HG02623 (cell line): ENCODE data around the gene ELL3.
"Not testable (repeated sequence)": the region's sequence is repeated elsewhere in the genome, so short reads cannot be mapped to it uniquely, and the experiment has no call there.

ENCODE experiments used
- ATAC-seq: cut with Tn5 transposase; IDR thresholded peaks from one replicate; pipeline ENCODE4 v1.9.1; 2021; ENCODE audit warnings: moderate library complexity; ENCODE audit not compliant: unreplicated experiment

ELL3 gene

GRCh38 chr15:43776718-43777266 lies at the start of gene ELL3:
Gene ELL3, minus strand, starts transcription at chr15:43776966. Its CDS starts 65 bp downstream, at chr15:43776901.
- peak; percentile 36 for ATAC-seq

DNA sequence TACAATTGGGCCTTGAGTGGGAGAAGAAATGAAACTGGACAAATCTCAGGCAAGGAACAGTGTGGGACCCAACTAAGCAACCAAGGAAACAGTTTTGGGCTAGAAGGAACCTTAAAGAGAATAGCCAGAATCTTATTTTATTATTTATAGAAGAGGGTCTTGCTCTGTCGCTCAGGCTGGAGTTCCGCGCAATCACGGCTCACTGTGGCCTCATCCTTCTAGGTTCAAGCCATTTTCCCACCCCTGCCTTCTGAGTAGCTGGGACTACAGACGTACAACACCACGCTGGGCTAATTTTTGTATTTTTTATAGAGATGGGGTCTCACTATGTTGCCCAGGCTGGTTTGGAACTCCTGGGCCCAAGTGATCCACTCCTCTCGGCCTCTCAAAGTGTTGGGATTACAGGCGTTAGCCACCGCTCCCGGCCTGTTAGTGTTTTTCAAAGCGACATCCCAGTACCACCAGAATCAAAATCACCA lies 49.3 kb upstream of the ELL3 start:
- no peak for ATAC-seq

- ATAC-seq = not testable (repeated sequence)
Observed at GRCh38 chr15:43825305-43825704, 48.5 kb upstream of the ELL3 start.

DNA sequence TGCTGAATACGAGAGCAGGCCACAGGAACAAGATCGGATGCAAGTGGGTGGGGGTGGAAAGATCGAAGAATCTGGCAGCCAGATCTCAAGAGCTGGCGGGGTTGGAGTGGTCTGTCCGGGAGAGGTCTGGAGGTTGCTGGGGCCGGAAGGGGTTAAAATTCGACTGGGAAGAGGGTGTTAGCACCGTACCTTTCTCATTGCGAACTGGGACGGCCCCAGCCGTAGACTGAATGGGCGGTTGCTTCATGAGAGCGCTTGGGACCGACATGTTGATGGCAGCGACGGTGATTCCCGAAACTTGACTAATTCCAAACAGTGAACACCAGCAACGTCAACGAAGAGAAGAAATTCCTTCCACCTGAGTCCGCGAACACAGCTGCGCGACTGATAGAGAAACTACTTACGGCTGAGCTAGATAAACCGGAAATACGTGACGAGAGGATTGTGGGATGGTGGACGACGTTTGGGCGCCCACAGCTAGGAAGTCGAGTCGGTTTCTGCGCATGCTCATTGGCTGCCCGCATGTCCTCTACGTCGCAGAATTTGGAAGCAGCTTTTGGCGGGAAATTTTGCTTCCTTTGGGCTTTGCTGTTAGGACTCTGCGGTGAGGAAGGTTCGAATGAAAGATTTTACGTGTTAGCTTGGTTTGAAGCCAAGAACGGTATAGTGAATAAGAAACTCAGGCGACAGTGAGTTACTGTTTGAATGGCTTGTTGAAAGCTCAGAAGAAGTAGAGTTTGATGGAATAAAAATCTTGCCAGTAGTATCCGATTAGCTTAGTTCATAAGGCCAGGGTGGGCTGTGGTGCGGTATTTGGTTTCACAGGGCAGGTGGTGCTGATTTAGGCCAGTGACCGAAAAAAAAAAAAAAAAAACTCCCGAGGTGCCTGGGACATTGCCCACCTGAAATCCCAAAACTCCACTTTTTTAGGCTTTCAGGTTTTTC lies 47.8 kb upstream of the ELL3 start, which contains the start of gene MFAP1:
TSS of gene MFAP1 (minus strand) at position 389 of the 945 bp plus-strand sequence. CDS start at position 268, 121 bp downstream.
- peak; percentile 67 for ATAC-seq

DNA sequence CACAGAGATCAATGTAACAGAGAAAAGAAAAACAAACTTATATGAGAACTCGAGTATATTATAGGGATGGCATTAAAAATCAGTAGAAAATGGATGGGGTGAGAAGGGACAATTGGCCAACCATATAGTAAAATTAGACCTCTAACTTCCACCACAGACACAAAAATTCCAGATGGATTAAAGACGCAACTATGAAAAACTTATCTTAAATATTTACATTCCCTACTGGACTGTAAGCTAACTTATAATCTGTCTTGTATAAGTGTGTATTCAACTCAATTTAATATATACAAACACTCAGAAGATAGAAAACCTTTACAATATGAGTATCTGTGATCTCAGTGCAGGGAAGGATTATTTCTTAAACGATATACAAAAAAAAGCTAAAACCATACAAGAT lies 44.7 kb upstream of the ELL3 start:
- ATAC-seq = no peak

DNA sequence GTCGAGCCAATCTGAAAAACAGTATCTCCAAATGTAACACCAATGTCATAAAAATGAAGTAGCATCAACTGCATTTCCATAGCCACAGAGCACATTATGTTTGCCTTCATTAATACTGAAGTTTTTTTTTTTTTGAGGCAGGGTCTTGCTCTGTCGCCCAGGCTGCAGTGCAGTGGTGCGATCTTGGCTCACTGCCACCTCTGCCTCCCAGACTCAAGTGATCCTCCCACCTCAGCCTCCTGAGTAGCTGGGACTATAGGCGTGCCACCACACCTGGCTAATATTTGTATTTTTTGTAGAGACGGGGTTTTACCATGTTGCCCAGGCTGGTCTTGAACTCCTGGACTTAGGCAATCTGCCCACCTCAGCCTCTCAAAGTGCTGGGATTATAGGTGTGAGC lies 38.3 kb upstream of the ELL3 start:
- not testable (repeated sequence) for ATAC-seq

GRCh38 chr15:43808960-43809678 lies 32.4 kb upstream of the ELL3 start:
- peak; percentile 61 for ATAC-seq

- no peak for ATAC-seq
Observed at GRCh38 chr15:43808435-43808950, 31.7 kb upstream of the ELL3 start.

- not testable (repeated sequence) for ATAC-seq
Observed at GRCh38 chr15:43802676-43803075, 25.9 kb upstream of the ELL3 start.

- peak; percentile 86 for ATAC-seq
Observed at GRCh38 chr15:43800286-43801141, 23.7 kb upstream of the ELL3 start, which contains the start of gene HYPK. Gene HYPK, plus strand, starts transcription at chr15:43800599. Its CDS starts 24 bp downstream, at chr15:43800623.

DNA sequence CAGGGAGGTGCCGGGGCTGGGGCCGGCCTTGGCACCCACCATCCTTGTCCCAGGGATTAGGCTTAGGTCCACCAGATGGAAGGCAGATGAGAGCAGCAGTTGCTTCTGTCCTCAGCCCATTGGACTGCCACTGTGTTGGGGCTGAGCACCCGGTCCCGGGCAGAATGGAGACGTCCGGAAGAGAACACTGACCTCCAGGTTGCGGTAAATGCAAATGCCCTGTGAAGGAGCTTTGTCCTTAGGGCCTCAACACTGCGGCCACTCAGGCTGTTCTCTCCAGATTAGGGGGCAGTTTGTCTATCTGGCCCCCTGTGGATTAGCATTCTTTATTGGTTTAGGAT lies 23.1 kb upstream of the ELL3 start, which contains the start of gene SERINC4:
TSS of gene SERINC4 (minus strand) at position 276 of the 341 bp plus-strand sequence. CDS start at position 42, 234 bp downstream.
- no peak for ATAC-seq

DNA sequence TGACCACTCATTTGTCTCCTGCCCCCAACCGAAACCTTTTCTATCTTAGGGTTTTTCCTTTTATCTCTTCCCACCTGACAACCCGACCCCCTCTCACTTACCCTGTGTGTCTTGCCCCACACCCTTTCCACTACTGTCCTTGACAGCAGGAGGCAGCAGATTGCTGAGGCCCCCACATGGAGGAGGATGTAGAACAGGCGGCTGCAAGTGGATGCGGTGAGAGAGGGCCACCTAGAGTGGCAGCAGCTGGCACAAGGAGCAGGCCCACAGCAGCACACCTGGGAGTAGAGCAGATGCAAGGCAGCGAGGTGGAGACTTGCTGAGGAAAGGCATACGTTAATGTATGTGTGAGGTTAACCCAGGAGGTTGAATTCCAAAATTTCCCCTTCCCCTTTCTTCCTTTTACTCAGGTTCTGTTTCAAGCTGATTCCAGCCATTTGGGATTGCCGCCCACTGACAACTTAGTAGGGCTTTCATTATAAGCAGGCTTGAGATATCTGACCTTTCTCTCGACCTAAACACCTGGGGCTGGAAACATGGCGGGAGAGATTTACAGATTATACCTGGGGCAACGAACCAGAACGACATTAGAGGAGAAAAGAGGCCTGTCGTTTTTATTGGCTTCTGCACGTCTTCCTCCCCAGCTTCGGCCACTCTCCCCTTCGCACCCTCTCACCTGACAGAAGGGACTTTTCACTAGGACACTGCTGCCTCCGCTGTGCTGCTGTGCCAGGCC lies 22.6 kb upstream of the ELL3 start:
- ATAC-seq = no peak

- no peak for ATAC-seq
Observed at GRCh38 chr15:43796566-43796965, 19.8 kb upstream of the ELL3 start.

- ATAC-seq = no peak
Observed at GRCh38 chr15:43795997-43796396, 19.2 kb upstream of the ELL3 start.

DNA sequence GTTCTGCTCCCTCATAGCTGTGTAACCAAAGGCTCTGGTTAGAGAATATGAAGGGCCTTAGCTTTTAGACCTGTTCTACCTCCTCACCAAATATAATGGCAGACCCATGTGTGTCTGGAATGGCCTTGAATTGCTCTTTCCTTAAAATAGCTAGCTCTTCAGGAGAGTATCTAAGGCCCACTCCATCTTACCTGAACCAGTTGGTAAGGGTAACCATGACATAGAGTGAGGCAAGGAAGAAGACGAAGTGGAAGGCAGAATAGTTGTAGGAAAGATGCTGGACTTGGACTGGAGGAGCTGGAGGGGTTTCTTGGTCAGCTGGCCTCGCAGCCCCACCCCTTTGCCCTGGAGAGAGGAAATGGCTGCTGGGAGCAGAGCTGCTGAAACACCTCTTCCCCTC lies 18.4 kb upstream of the ELL3 start:
- no peak for ATAC-seq

GRCh38 chr15:43794269-43795037 lies 17.7 kb upstream of the ELL3 start:
- no peak for ATAC-seq

DNA sequence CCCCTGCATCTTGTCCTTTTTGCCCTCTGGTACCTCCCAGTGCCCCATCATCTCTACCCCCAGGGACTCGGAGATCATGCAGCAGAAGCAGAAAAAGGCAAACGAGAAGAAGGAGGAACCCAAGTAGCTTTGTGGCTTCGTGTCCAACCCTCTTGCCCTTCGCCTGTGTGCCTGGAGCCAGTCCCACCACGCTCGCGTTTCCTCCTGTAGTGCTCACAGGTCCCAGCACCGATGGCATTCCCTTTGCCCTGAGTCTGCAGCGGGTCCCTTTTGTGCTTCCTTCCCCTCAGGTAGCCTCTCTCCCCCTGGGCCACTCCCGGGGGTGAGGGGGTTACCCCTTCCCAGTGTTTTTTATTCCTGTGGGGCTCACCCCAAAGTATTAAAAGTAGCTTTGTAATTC lies 16.9 kb upstream of the ELL3 start:
- ATAC-seq = no peak

DNA sequence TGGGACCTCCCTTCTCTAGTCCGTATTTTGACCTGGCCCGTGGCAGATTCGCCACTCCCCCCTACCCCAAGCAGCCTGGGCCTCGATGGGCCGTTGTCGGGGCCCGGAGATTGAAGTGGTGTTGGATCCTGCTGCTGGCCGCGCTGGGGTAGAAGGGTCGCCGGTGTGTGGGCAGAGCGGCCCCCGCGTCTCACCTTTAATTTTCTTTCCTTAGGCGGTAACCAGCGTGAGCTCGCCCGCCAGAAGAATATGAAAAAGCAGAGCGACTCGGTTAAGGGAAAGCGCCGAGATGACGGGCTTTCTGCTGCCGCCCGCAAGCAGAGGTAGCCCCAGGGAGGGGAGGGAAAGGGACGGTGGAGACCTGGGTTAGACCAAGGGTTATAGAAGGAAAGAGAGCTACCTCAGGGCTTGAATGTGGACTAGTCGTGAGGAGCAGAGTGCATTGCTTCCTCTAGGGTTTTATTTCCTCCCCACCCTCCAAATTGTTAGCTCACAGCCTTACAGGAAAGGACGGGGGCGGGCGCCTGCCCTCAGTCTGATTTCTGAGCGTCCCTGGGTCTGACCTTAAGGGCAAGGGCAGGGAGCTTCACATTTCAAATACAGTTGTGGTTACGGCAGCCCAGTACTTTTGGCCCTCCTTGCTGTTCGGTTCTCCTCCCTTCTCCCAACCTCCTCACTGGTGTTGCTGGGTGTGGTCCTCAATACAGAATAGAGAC lies 16.2 kb upstream of the ELL3 start:
- no peak for ATAC-seq
